ENCODE results near the gene ZC3H6.
"Not testable (repeated sequence)": the region's sequence is repeated elsewhere in the genome, so short reads cannot be mapped to it uniquely, and the experiment has no call there.

ZC3H6 gene

DNA sequence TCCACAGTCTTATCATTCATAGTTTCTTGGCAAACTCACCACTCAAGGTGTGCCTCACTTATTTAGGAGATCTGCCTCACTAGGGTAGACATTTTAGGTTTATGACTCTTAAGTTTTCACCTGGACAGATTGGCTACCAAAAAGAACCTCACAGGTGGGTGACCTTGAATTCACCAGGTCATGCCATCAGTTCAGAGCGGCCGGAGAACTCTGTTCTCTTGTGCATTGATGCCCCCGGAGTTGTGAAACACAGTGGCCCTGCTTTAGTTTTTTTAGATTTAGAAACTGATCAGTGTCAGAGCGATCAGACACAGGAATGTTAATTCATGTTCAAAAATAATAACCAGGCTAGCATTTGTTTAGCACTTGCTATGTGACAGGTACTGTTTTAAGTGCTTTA is 6.7 kb downstream of the ZC3H6 start:
- DNase-seq = not testable (repeated sequence)

DNA sequence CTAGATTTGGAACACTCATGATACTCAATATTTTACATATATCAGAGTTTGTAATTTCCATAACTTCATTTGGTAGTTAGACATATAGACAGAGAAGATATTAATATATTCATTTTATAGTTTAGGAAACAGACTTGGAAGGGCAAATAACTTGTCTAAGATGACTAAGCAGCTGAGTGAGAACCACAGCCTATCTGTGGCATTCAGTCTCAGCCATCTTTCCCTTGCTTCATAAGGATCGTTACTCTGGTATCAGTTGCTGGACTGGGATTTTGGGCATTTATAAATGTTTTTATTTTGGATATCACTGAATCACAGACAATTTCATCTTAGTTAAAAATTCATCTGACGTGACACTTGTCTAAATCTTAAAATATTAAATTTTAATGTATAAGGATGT is 8.1 kb downstream of the ZC3H6 start:
- not testable (repeated sequence) for DNase-seq

DNA sequence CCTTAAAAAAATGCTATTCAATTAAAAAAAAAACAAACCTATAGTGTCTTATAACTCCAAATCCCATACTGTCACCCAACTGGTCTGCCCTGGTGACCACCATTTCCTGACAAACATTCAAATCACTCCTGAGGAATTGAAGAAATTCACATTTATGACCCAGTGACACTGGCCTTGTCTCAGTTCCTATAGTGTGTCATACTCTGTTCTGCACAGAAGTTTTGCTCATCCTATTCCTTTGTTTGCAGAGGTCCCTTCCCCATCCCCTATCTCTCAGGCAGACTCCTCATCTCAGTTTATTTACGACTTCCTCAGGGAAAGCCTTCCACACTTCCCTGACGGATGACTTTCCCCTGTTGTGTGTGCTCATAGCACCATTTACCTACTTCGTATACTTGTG is 14.7 kb downstream of the ZC3H6 start:
- no peak for DNase-seq

DNA sequence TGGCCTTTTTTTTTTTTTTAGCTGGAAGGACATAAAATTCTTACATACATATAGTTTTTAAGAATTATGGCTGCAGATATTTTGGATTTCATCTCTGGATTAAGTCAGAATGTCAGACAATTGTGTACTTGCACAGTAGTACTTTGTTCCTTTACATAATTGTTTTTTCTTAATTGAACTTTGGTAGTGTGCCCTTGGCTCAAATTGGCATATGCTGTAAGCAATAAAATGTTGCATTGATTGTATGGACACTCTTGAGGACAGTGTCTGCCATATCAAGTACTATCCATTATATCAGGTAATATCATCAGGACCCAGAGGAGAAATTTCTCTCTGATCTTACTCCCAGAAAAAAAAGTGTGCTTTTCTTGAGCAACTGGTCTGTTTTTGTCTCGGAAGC is 15.3 kb downstream of the ZC3H6 start:
- no peak for DNase-seq

DNA sequence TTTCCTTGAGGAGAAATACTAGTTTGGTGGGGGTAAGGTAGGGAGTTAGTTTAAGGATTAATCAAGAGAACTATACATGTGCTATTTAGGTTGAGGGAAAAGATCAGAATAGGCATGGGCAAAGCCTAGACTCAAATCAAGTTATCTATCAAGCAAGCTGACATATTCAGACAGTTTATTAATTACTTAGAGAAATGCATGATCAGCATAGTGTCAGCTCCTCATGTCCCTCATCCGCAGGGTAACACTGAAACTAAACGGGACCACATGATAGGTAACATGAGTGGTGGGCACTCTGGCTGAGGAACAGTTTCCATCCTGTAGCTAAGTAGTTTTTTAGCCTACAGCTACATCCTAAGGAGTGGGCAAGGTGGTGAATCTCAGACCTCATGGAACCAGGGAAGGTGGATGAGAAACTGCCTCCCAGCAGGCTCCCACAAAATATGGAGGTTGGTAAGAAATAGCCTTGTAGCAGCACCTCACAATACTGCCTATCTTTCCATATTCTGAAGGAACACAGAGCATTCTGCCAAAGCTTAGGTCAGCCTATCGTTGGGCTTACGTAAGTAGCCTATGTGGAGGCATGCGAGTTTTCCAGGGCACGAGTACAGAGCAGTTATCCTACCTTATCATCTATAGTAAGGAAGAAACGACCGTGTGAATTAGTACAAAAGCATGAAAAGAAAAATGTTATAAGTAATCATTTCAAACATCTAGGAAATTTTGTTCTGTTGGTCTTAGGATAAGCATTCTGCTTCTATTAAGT is 18.4 kb downstream of the ZC3H6 start:
- DNase-seq = no peak

DNA sequence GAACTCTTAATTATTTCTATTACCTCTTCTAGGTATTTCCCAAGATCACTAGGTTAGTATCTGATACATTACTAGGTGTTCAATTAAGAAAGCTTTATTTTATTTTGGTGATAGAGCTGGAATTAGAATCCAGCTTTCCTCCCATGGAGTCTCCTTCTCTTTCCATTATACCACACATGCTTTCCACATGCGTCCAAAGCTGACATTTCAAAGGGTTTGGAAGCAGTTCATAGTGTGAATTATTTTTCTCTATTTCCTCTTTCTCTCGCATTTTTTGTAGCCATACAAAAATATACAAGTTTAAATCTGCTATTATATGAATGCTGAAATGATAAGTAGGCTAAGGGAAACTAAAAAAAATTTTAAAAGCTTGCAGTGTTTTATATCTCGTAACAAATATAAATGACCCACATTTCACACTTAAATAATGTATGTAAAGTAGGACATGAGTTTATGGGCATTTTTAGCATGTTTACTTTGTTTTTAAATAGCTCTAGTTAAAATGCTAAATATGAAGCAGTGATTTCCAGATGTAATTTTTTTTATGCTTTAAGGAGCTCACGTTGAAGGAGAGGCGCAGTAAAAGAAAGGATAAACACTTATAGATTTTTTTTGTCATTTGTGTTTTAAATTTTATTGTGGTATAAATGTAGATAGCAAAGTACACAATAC is 20.1 kb downstream of the ZC3H6 start:
- no peak for DNase-seq

DNA sequence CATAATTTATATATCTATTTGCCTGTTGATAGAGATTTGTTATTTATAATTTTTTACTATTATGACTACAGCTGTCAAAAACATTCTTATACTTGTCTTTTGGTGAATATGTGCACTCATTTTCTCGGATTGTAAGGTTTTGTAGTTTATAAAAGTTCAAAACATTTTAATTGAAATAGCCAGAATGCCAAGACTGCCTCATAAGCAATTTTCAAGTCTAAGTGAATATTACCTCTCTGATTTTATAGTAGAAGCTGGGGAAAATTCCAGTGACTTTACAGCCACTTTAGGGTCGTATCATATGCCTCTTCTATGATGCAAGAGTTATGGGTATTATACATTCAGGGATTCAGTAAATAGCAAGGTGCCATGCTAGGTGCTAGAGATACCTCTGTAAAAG is 21.0 kb downstream of the ZC3H6 start:
- no peak for DNase-seq

DNA sequence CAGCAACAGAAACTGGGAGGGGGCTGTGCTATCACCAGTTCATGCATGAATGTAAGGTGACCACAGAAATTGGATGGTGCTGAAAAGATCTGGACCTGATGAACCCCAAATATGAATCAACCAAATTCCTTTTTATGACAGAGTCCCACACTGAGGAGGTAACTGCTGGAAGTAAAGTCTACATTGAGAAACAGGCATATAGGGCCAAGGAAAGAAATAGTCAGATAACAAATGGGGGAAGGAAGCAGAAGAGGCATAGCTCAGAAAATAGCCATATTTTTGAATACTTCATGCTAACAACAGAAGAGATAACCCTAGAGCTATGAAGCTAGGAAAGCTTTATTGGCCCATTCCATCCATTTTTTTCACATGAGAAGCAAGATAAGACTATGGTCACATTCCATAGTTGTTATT is 25.8 kb downstream of the ZC3H6 start:
- DNase-seq = no peak

DNA sequence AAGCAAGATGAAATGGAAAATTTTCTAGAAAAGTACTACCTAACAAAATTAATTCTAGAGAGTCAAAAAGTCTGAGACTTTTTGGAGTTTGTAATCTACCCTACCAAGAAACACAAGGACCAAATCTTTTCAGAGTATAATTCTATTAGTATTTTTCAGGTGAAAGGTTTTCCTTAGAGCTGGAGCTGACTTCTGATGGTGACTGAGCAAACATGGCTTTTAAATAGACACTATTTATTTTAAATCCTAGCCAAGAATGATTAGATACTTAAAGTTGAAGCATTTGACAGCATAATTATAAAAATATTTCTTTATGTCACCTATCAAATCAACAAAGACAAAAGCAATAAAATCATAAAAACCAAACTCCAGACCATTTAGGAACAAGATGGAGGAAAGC is 26.6 kb downstream of the ZC3H6 start:
- DNase-seq = no peak

DNA sequence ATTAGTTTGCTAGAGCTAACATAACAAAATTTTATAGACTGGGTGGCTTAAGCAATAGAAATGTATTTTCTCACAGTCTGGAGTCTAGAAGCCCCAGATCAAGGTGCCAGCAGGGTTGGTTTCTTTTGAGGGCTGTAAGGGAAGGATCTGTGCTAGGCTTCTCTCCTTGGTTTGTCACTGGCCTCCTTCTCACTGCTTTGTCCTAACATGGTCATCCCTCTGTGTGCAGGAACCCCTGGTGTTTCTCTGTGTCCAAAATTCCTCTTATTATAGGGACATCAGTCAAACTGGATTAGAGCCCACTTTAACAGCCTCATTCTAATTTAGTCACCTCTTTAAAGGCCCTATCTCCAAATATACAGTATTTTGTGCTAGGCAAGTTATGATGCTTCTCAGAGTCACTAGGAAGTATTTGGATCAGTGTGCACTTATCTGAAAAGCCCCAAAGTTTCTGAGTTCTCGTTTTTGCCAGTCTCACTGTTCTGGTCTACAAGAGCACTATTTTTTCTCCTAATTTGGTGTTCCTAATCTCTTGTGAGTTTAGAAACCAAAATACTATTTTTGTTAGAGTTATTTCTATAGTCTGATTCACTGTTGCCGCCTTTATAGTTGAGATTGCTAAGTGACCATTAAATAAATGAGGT is 29.0 kb downstream of the ZC3H6 start:
- no peak for DNase-seq

DNA sequence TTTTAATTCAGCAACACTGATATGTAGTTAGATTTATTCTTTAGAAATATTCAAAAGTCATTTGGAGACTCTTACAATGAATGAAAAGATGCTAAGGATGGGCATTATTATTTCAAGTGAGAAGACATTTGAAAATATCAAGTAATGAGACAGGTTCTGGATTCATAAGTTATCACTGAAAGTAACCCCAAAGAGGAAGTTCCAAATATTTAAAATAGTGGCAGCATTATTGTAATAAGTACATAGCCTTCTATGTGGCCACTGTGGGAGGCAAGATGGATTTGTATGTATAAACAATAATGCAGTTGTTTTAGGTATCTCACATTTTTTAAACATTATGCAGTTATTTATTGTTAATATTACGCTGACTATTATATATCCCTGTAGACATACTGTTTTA is 29.7 kb downstream of the ZC3H6 start:
- no peak for DNase-seq

DNA sequence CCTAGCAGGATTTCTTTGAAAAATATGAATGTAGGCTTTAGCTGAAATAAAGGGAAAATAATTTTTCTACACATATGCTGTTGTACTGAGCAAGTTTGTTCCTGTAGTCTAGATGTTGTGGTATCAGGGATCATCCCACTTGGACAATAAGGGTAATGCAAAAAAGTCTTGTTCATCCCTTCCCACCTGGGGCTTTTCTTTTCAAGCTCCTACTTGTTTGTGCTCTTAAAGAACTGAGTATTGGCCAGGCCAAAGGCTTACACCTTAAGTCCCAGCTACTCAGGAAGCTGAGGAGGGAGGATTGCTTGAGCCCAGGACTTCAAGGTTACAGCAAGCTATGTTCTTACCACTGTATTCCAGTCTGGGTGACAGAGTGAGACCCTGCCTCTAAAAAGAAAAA is 35.5 kb downstream of the ZC3H6 start:
- no peak for DNase-seq

DNA sequence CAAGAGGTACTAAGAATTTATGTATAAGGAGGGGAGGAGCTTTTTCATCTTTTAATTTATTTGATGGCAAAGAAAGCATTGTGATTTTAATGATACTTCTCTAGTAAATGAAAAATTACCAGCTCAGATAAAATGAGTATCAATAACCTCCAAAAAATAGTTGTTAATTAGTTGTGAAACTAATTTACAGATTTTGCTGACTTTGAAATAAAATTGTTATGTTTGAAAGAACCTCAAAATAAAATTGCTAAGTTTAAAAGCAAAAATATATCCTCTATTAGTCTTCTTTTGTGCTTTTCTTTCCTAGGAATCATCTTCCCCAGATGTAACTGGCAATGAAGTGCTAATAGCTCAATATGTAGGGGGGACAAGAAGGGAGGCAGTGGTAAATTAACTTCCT is 36.5 kb downstream of the ZC3H6 start:
- no peak for DNase-seq

DNA sequence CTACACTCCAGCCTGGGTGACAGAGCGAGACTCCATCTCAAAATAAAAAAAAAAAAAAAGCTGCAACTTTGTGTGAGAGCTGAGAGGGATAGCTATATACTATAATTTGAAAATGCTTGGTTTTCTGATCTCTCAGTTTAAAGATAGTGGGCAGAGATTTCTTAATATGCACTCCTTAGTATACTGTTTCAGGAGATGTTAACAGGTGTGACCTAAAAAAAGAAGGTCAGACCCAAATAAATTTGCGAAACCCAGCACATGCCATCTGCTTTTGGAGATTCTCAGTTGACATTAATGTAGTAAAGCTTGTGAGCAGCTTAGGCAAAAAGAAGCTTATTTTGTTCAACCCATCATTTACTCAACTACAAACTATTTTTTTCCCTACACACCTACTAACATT is 37.4 kb downstream of the ZC3H6 start:
- no peak for DNase-seq

DNA sequence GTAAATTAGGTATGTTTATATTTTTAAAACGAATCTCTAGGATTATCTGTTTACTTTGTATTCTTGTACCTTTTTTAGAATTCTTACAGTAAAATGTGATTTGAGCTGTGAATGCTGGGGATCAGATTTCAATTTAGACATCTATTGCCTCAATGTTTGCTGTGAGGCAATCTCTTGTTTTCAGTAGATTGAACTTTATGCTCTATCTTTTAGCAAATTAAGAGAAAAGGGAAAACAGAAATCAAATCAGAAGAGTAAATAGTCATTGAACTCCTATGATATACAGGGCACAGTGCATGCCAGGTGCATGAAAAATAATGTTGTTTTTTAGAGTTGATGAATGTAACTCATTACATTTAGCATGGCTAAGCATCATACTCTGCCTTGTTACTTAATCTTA is 39.5 kb downstream of the ZC3H6 start:
- DNase-seq = no peak

DNA sequence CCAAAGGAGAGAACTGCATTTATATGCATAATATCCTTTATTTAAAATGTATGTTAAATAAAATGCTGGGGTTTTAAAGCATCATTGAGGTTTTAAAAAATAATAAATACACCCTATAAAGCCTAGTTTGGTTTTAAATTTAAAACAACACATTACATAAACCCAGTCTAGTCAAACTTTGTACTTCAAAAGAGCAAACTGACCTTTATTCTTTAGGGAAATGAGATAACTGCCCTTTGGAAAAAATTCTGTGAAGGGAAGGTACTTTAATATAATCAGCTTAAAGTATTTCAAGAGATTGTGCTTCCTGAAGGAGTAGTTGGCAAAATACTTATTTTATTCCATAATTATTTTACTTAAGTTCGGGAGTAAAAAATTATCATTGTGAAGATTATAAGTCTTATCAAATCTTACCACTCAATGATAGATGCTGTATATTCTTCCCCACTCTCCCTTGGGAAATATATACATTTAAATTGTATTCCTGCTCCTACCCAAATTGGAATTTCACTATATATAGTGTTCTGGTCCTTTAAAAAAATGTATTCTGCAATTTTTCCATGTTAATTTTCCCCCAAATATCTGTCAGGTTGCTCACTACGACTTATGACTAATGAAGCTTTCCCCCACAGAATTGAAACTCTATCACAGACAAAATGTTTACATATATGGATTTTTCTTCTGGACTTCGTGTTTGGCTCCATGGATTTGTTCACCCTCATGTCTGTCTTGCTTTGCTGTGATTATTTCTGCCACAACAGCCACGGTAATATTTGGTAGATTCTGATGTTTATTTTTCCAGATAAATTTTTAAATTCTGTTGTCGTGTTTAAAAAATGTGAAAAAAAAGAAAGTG is 42.1 kb downstream of the ZC3H6 start:
- no peak for DNase-seq

DNA sequence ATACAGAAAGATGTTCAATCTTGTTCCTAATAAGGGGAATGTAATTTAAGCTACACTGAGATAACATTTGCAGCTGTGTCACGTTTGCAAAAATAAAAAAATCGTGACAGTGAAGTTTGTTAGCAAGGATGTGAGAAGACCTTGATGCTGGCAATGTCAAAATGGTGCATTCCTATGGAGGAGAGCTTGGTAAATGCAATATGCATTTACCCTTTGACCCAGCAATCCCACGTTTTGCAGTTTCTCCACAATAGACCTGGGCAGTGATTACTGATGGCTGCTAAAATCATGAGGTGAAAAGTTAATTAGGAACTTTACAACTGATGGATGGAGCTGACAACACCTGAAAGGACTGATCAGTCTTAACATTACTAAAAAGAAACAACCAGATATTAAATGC is 43.1 kb downstream of the ZC3H6 start:
- no peak for DNase-seq

DNA sequence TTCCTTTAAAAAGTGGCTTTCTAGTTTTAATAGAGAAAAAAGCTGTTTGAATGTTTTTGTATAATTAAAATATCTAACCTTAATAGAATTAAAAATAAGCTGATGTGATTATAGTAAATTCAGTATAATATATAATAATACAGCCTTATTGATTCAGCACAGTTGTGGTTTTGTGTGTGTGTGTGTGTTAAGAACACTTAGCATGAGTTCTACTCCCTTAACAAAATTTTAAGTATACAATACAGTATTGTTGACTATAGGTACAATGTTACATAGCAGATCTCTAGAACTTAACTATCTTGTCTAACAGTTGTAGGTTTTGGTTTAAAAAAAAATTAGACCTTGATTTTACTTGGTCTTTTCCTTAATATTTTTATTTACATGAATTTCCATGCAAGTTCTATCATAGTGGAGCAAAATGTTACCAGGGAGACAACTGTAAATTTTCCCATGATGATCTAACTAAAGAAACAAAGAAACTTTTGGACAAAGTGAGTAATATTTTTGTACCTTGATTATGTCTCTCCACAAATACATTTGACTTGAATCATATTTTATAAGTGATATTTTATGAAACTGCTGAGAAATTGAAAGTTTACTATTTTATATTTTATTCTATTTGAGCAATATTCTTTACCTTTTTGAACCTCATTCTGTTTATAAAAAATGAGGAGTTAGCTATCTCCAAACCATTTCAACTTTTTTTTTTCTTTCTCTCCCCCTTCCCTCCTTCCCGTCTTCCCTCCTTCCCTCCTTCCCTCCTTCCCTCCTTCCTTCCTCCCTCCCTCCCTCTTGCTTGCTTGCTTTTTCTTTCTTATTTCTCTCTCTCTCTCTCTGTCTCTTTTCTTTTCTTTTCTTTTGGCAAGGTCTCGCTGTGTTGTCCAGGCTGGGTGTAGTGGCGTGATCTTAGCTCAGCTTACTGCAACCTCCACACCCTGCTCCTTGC is 46.3 kb downstream of the ZC3H6 start:
- DNase-seq = no peak

DNA sequence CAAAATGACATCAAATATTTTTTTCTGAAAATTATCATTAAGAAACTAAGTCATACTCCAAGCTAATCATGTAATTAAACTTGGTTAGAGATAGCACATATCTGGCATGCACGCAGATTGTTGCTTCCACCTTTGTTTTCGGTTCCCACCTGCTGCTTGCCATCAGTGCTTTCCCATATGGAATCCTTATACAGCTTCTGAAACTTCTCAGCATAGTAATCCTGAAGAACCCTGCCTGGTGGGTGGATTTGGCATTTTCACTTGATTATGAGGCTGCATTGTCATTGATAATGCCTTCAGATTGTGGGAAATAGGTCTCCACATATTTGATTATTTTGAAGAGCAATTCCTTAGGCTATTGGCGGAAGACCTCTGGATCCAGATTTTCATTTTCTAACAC is 47.5 kb downstream of the ZC3H6 start:
- no peak for DNase-seq

DNA sequence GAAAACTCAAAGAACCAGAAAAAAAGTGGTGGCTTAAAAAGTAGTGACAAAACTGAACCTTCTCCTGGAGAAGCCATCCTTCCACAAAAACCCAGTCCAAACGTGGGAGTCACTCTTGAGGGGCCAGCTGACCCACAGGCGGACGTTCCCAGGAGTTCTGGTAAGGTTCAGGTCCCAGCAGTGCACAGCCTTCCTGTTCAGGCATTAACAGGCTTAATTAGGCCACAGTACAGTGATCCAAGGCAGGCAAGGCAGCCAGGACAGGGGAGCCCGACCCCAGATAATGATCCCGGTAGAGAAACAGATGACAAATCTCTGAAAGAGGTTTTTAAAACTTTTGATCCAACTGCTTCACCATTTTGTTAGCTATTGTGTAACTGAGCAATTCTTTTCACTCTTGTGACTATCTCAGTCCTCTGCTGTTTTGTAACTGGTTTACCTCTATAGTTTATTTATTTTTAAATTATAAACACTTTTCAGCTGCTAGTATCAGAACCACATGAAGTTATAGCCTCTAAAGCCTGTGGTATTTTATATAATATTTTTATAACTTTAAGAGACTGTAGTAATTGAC is 56.8 kb downstream of the ZC3H6 start:
- no peak for DNase-seq

DNA sequence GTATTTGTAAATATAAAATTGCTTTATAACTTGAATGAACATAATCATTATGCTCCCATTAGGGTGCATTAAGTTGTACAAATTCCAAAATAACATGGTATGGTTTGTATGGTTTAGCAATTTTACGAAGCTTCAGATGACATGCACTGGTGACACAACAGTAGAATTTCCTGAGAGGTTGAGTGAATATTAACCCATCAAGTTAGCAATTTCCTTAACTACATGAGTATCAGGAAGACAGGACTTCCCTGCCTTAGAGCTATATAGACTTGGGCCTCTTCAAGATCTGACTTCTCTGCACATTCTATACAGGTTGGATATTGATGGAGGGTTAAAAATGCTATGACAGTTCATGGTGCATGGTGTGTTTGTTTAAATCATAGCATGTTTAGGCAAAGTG is 60.2 kb downstream of the ZC3H6 start:
- DNase-seq = no peak

DNA sequence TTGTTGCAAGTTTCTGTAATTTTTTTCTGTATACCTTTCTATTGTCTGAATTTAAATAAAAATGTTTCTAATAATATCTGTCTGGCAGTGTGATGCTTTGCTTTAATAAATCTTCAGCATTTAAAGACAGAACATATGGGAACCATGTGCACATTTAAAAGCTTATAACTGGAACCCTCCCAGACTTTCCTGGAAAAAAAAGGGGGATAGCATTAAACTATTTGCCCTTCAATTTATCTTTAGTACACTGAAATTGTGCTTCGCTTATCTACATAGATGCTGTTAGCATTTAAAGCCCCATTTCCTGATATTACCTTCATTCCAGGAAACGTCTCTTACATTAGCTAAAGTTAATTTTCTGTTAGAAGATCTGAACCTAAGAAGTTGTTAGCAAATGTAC is 64.6 kb downstream of the ZC3H6 start:
- DNase-seq = no peak

Measured in activated gamma-delta T cell treated with Interleukin-2 at 50 U/mL for 16 hours (primary cell).